ENCODE measurements around the gene GALNT16.

DNA sequence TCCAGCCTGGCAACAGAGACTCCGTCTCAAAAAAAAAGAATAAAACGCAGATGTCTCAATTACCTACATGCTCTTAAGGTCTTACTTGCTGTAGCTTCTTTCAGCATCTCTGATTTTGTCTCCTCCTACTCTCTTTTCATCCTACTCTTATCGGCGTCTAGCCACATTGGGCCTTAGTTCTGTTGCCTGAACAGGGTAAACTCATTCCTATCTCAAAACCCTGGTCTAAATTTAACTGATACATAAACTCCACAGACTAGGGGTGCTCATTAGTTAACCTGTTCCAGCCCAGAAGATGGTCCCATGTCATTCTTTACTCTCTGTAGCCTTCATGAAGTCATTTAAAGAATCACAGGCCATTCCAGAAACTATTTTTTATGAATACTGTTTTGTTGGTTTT lies 35.0 kb upstream of the GALNT16 start:
- TF ChIP-seq POLR2A (IDR thresholded peaks at IDR 0.05): no peak
- TF ChIP-seq, protein P1, sequence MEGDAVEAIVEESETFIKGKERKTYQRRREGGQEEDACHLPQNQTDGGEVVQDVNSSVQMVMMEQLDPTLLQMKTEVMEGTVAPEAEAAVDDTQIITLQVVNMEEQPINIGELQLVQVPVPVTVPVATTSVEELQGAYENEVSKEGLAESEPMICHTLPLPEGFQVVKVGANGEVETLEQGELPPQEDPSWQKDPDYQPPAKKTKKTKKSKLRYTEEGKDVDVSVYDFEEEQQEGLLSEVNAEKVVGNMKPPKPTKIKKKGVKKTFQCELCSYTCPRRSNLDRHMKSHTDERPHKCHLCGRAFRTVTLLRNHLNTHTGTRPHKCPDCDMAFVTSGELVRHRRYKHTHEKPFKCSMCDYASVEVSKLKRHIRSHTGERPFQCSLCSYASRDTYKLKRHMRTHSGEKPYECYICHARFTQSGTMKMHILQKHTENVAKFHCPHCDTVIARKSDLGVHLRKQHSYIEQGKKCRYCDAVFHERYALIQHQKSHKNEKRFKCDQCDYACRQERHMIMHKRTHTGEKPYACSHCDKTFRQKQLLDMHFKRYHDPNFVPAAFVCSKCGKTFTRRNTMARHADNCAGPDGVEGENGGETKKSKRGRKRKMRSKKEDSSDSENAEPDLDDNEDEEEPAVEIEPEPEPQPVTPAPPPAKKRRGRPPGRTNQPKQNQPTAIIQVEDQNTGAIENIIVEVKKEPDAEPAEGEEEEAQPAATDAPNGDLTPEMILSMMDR (IDR thresholded peaks at IDR 0.05): no peak
